K562 (cell line): ENCODE measurements around the gene EFCAB13. TPM values are rescaled to one million over a fixed set of nuclear protein-coding genes. Genes with fewer than 3 reads are reported as not detected.
A peak's percentile ranks its signal among the peaks of the same experiment; 100 is the strongest.

Experiments
- ADNP ChIP-seq: fragments of 200-800 bp; sonication (Bioruptor generic); IDR thresholded peaks from 2 replicates; pipeline ENCODE4 v1.6.1; 2016; ENCODE audit warnings: missing genetic modification characterization, missing compliant biosample characterization
- BRD9 ChIP-seq: fragments of 450-650 bp; IDR thresholded peaks from 2 replicates; pipeline ENCODE4 v1.6.1; 2018; ENCODE audit warnings: low read depth; ENCODE audit not compliant: partially characterized antibody
- CUX1 ChIP-seq: fragments of 200-800 bp; sonication (Bioruptor generic); IDR thresholded peaks from 2 replicates; pipeline ENCODE4 v1.6.1; 2016; ENCODE audit warnings: missing genetic modification characterization, missing compliant biosample characterization
- EGR1 ChIP-seq: fragments of 450-650 bp; conservative IDR thresholded peaks from 2 replicates; pipeline ENCODE4 v1.6.1; 2017; ENCODE audit warnings: mild to moderate bottlenecking
- FOXK2 ChIP-seq, 2 experiments: fragments of 450-650 bp; IDR thresholded peaks in 1 of 2; conservative IDR thresholded peaks in 1 of 2; 2 replicates each; pipeline ENCODE4 v1.6.1; 2016; ENCODE audit warnings: low read depth in 2 of 2, mild to moderate bottlenecking in 1 of 2
- GATAD2A ChIP-seq: fragments of 450-650 bp; IDR thresholded peaks from 2 replicates; pipeline ENCODE4 v1.6.1; 2017
- GTF2A2 ChIP-seq: IDR thresholded peaks from 2 replicates; pipeline ENCODE4 v1.6.1; 2016; ENCODE audit warnings: mild to moderate bottlenecking, missing genetic modification characterization, missing compliant biosample characterization
- ID3 ChIP-seq, 2 experiments: fragments of 250-450 bp in 1 of 2; fragments of 450-650 bp in 1 of 2; sonication (Bioruptor Pico) in 1 of 2; IDR thresholded peaks; 2 replicates each; pipeline versions ENCODE4 v1.6.1 to v1.8.0; 2016 to 2021; ENCODE audit warnings: mild to moderate bottlenecking in 2 of 2, moderate library complexity in 2 of 2, missing compliant biosample characterization in 1 of 2, missing genetic modification characterization in 1 of 2
- MAFK ChIP-seq: IDR thresholded peaks from 2 replicates; pipeline ENCODE4 v1.6.1; 2011; ENCODE audit warnings: low read length, improper control_type of control experiment
- MCM5 ChIP-seq: fragments of 450-650 bp; IDR thresholded peaks from 2 replicates; pipeline ENCODE4 v1.6.1; 2016; ENCODE audit warnings: low read depth
- MTA2 ChIP-seq: fragments of 450-650 bp; IDR thresholded peaks from 2 replicates; pipeline ENCODE4 v1.6.1; 2016; ENCODE audit warnings: low read depth
- NR2C1 ChIP-seq, 2 experiments: fragments of 450-650 bp; IDR thresholded peaks; 2 replicates each; pipeline ENCODE4 v1.6.1; 2017; ENCODE audit warnings: mild to moderate bottlenecking in 2 of 2, antibody characterized with exemption in 1 of 2, inconsistent platforms in 1 of 2, missing compliant biosample characterization in 1 of 2, missing genetic modification characterization in 1 of 2
- NR2C2 ChIP-seq, 2 experiments: fragments of 200-800 bp in 1 of 2; sonication (Bioruptor generic) in 1 of 2; sonication (generic) in 1 of 2; formaldehyde crosslinking in 1 of 2; IDR thresholded peaks; 2 replicates each; pipeline versions ENCODE4 v1.6.1 to v1.8.0; 2016 to 2022; ENCODE audit warnings: mild to moderate bottlenecking in 1 of 2, missing compliant biosample characterization in 1 of 2, missing genetic modification characterization in 1 of 2, missing genetic modification reagents in 1 of 2
- NR4A1 ChIP-seq, 2 experiments: fragments of 250-450 bp in 1 of 2; fragments of 450-650 bp in 1 of 2; sonication (Bioruptor Pico) in 1 of 2; IDR thresholded peaks; 2 replicates each; pipeline versions ENCODE4 v1.4.0 to v1.6.1; 2016 to 2020; ENCODE audit warnings: mild to moderate bottlenecking in 2 of 2, missing compliant biosample characterization in 1 of 2, missing genetic modification characterization in 1 of 2, moderate library complexity in 1 of 2
- SMAD3 ChIP-seq: fragments of 450-650 bp; formaldehyde crosslinking; conservative IDR thresholded peaks from 2 replicates; pipeline ENCODE4 v1.4.0; 2020; ENCODE audit warnings: mild to moderate bottlenecking
- SMARCC2 ChIP-seq: fragments of 450-650 bp; IDR thresholded peaks from 2 replicates; pipeline ENCODE4 v1.6.1; 2017; ENCODE audit warnings: antibody characterized with exemption, moderate library complexity, mild to moderate bottlenecking, low read depth
- ZNF197 ChIP-seq: fragments of 200-800 bp; sonication (Bioruptor generic); IDR thresholded peaks from 2 replicates; pipeline ENCODE4 v1.6.1; 2016; ENCODE audit warnings: low read depth, missing genetic modification characterization, missing compliant biosample characterization
- ZNF639 ChIP-seq, 2 experiments: fragments of 200-800 bp in 1 of 2; sonication (Bioruptor generic) in 1 of 2; sonication (generic) in 1 of 2; formaldehyde crosslinking in 1 of 2; IDR thresholded peaks in 1 of 2; conservative IDR thresholded peaks in 1 of 2; 2 replicates each; pipeline versions ENCODE4 v1.5.0 to v1.6.1; 2016 to 2020; ENCODE audit warnings: missing compliant biosample characterization in 1 of 2, missing genetic modification characterization in 1 of 2, missing genetic modification reagents in 1 of 2
- ZNF707 ChIP-seq: fragments of 250-450 bp; sonication (Bioruptor Pico); conservative IDR thresholded peaks from 2 replicates; pipeline ENCODE4 v1.8.0; 2022; ENCODE audit warnings: inconsistent platforms, mild to moderate bottlenecking, moderate library complexity
- ZZZ3 ChIP-seq: fragments of 450-650 bp; IDR thresholded peaks from 2 replicates; pipeline ENCODE4 v1.6.1; 2016; ENCODE audit warnings: antibody characterized with exemption, mild to moderate bottlenecking, moderate library complexity
- polyA plus RNA-seq, 8 experiments: library from polyadenylated mRNA; depleted of rRNA in 4 of 8; stranded (reverse) in 5 of 8; unstranded in 3 of 8; fragments of >200 nt; fragmentation: Nextera tagmentation in 2 of 8; fragmentation: Illumina TruSeq in 1 of 8; extraction: Ambion mirVana in 2 of 8; extraction: Trizol in 1 of 8; gene quantifications; 2 replicates each; pipeline versions ENCODE4 v1.2.1 to v1.2.3, GENCODE V29; 2011 to 2014; ENCODE audit warnings: inconsistent platforms in 1 of 8, missing spikeins in 1 of 8
- total RNA-seq, 7 experiments: library from RNA; depleted of rRNA in 6 of 7; stranded (reverse); fragments of >200 nt in 6 of 7; fragmentation: Illumina TruSeq in 2 of 7; extraction: Trizol in 2 of 7; gene quantifications; 2 replicates each; pipeline versions ENCODE4 v1.2.1 to v1.2.3, GENCODE V29; 2011 to 2021; ENCODE audit warnings: low replicate concordance in 1 of 7

Gene EFCAB13
- total and polyA plus RNA-seq, 9 of the 15 experiments (the other 6 are each of a cell fraction or from before 2014, with no cell fraction given): 0.32 to 1.3 (median 0.95) TPM

GRCh38 chr17:47288531-47289116 lies 35.1 kb upstream of the EFCAB13 start (continued):
- peak in 1 of 2 experiments; percentile 80; a peak in 2 of 4 replicates for TF ChIP-seq ZNF639 (CRISPR knock-in tag; conservative IDR thresholded peaks at IDR 0.05 in 1 of 2, IDR thresholded peaks at IDR 0.05 in 1 of 2)
- no peak for TF ChIP-seq ZZZ3
- TF ChIP-seq FOXK2 (conservative IDR thresholded peaks at IDR 0.05 in 1 of 2, IDR thresholded peaks at IDR 0.05 in 1 of 2; ENCODE audit: low read depth in 2 of 2): peak in 1 of 2 experiments; percentile 58; a peak in 1 of 4 replicates
- peak; percentile 68; the same call in 1 of the 2 replicates for TF ChIP-seq CUX1
- TF ChIP-seq NR4A1 (CRISPR knock-in tag; IDR thresholded peaks at IDR 0.05): no peak
- peak; percentile 85 for TF ChIP-seq NR4A1 (tag; IDR thresholded peaks at IDR 0.05)
- TF ChIP-seq ID3 (CRISPR knock-in tag; IDR thresholded peaks at IDR 0.05): no peak
- peak; percentile 82 for TF ChIP-seq ID3 (tag; IDR thresholded peaks at IDR 0.05)
- peak; percentile 82 for TF ChIP-seq NR2C1 (IDR thresholded peaks at IDR 0.05)
- TF ChIP-seq NR2C1 (tag; IDR thresholded peaks at IDR 0.05): peak; percentile 88
- peak; percentile 68; the same call in 1 of the 2 replicates for TF ChIP-seq NR2C2 (CRISPR knock-in tag; IDR thresholded peaks at IDR 0.05)
- peak; percentile 93 for TF ChIP-seq NR2C2 (tag; IDR thresholded peaks at IDR 0.05)
- peak; percentile 92 for TF ChIP-seq SMARCC2
- TF ChIP-seq EGR1: peak; percentile 99
- peak; percentile 71 for TF ChIP-seq BRD9
- TF ChIP-seq ADNP (tag): 0 out of 2 replicates have a peak, but pooled peaks have one; percentile 22
- peak; percentile 69; the same call in 1 of the 2 replicates for TF ChIP-seq GTF2A2 (tag)
- 0 out of 2 replicates have a peak, but pooled peaks have one; percentile 4 for TF ChIP-seq ZNF707 (CRISPR knock-in tag)
- peak; percentile 93 for TF ChIP-seq GATAD2A
- peak; percentile 67; the same call in 1 of the 2 replicates for TF ChIP-seq ZNF197 (CRISPR knock-in tag)
- TF ChIP-seq MAFK: peak; percentile 96
- no peak for TF ChIP-seq MCM5
- peak; percentile 65 for TF ChIP-seq MTA2
- peak; percentile 45; the same call in 1 of the 2 replicates for TF ChIP-seq SMAD3
